GF-D8 (cell line): ENCODE measurements around the gene GXYLT1.
"Not testable (repeated sequence)": the region's sequence is repeated elsewhere in the genome, so short reads cannot be mapped to it uniquely, and the experiment has no call there.

Source experiments
- DNase-seq: peaks from one replicate; lab custom pipeline; 2025; lab: John Stamatoyannopoulos, UW

GXYLT1 gene

DNA sequence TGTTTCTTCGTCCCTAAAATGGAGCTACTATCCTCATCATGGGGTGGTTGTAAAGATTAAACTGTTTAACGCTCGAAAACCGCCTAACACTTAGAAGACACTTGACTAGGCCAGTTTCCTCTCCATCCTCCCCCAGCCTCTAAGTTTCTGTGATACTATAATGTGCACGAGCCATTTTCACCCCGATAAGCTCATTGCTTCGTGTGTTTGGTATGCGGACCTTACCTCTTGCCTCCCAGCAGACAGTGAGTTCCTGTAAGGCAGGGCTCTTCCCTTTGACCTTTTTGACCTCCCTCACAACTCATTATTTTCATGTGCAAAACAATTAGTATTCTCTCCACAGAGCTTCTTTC lies 499 bp upstream of the GXYLT1 start:
- no peak for DNase-seq

- no peak for DNase-seq
These were observed 591 bp downstream of the GXYLT1 start for GRCh38 chr12:42144158-42144407.

DNA sequence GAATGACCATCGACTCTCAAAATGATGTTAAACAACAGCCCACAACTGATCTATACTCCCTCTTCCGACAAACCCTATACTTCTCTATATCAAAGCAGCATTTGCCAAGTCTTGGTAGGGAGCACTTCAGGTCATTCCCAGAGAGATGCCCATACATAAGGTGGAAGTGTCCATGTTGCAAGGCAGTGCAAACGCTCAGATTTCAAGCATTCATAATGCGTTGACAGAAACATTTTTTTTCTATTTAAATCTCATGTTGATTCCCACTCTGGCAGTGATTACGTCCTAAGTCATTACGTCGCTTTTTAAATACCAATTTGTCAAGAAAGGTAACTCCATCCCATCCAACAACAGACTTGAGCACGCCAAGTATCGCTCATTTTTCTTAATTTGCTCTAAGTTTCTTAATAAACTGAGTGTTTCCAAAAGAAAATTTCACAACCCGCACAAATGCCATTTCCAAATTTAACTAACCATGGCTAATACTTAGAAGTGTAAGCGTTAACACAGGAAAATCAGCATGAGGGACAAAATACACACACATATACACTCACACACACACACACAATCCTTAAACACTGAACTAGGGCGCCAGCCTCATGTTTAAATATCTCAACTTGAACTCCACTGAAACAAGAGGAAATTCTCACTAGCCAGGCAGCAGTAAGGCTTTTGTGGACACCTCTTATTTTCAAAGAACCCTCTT lies 1.1 kb downstream of the GXYLT1 start:
- no peak for DNase-seq

- peak; percentile 57 for DNase-seq
These were observed 2.6 kb downstream of the GXYLT1 start for GRCh38 chr12:42141981-42142606.

GRCh38 chr12:42140901-42141300 lies 3.8 kb downstream of the GXYLT1 start:
- DNase-seq = no peak

- no peak for DNase-seq
These were observed 9.3 kb downstream of the GXYLT1 start for GRCh38 chr12:42135259-42135814.

DNA sequence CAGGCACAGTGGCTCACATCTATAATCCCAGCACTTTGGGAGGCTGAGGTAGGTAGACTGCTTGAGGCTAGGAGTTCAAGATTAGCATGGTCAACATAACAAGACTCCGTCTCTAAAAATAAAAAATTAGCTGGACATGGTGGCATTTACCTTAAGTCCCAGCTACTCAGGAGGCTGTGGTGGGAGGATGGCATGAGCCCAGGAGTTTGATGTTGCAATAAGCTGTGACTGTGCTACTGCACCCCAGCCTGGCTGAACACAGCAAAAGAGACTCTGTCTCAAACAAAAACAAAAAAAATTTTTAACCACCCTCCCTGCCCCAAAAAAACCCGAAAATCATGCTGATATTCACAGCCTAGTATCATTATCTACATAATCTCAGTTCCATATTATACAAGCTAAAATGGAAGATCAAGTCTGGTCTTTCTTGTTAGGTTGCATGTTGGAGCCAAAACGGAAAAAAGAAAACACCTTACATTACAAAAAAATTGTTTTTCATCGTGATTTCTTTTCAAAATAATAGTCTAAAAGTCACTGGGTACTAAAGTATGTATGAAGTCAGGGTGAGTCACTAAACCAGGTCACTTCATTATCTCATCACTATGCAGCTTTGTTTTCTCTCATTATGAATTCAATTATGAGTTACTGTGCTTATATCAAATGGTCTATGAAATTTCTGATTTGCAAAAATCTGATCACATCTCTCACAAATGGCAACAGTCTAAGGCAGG lies 13.8 kb downstream of the GXYLT1 start:
- peak; percentile 24 for DNase-seq

DNA sequence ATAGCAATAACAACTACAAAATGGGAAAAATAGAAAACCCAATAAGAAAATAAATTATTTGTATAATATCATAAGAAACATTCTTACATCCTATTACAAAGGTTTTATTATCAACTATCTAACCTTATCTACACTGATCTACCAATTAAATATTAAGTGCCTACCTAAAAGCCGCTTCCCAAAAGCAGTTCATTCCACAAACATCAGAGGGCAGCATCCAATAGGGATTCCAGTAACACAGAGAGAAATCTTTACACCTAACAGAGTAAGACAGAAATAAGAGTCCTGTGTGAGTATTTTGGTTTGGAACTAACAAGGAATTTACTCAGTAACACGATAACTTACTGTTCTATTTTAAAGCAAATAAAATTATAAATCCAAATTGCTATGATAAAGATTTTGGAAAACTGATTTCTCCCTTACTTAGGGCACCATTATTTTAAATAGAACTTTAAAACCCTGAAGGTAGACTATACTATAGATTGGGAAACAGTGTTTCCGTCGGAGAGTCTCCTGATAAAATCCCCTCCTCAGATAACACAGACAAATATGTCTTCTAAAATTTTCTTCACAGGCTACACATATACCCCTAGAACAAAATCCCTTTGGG lies 15.0 kb downstream of the GXYLT1 start:
- peak; percentile 8 for DNase-seq

DNA sequence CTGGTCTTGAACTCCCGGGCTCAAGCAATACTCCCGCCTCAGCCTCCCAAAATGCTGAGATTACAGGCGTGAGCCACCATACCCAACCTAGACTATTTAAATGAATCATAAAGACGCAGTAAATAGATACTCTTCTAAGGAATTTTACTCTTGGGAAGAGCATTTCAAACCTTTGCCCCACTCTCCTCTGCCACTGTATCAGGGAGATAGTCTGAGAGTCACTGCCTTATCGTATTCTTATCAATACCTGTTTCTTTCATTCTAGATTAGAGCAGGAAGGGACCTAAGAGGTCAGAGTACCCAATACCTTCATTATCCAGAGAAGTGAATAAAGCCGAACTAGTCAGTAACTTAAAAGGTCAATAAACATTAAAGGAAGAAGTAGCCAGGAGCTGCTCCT lies 15.8 kb downstream of the GXYLT1 start:
- DNase-seq = no peak

DNA sequence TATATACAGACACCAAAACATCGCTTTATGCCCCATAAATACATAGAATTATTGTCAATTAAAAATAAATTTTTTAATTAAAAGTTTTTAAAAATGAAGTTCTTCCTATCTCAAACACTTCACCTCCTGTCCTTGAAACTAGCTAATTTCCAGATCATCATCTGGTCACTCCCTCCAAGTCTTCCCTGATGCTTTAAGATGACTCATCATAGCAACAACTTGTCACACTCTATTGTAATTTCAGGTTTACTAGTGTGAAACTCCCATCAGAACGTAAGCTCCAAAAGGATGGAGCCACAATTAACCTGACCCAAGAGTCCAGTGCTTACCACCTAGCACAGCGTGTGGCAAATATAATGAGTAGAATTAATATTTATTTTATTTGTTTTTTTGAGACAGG lies 16.3 kb downstream of the GXYLT1 start:
- DNase-seq = no peak

- DNase-seq = no peak
These were observed 17.7 kb downstream of the GXYLT1 start for GRCh38 chr12:42126963-42127362.

- DNase-seq = no peak
These were observed 19.3 kb downstream of the GXYLT1 start for GRCh38 chr12:42125388-42125767.

DNA sequence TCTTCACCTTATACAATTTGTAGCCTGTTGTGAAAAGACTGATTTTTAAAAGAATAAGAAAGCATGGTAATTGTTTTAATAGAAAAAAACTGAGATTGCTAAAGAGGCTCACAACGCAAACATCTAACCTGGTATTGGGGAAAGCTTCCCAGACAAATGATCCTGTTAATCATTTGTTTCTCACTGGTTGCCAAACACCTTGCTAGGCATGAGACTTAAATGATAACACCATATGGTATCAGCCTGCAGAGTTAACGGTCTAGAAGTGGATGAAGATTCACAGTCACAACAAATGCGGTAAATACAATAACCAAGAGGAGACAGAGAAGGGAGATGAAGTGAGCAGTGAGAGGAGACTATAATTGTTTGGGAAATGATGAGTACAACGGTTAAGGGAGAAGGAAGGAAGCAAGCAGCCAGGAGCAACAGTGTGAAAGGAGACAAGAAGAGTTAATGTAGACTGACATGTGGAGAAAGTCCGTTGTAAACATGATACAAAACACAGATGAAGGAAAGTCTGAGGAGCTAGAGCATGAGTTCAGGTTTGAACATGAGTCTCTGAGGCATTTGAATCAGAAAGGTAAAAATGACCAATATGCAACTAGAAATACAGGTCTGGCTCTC lies 19.8 kb downstream of the GXYLT1 start:
- no peak for DNase-seq

GRCh38 chr12:42119085-42119633 lies 25.5 kb downstream of the GXYLT1 start:
- no peak for DNase-seq

DNA sequence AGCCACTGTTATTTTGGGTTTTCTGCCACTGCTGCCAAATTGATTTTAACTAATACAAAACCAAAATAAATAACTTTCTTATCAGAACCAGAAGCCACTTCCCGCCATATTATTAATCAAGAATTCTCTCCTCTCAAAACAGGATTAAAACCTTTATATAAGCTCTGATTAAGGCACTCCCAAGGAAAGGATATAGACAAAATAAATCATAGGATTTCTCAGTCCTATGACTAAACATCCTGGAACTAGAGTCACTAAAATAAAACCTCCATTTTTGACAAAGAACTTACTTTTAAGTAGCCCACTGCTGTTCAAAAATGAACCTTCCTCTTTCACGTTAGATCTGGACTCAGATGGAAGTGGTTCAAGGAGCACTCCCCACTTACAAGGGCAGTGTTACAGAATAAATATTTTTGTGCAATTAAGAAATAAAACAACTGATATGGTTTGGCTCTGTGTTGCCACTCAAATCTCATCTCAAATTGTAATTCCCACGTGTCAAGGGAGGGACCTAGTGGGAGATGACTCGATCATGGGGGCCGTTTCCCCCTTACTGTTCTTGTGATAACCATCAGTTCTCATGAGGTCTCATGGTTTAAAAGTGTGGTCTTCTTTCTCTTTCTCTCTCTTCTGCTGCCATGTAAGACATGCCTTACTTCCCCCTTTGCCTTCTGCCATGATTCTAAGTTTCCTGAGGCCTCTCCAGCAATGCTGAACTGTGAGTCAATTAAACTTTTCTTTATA lies 26.4 kb downstream of the GXYLT1 start:
- no peak for DNase-seq

DNA sequence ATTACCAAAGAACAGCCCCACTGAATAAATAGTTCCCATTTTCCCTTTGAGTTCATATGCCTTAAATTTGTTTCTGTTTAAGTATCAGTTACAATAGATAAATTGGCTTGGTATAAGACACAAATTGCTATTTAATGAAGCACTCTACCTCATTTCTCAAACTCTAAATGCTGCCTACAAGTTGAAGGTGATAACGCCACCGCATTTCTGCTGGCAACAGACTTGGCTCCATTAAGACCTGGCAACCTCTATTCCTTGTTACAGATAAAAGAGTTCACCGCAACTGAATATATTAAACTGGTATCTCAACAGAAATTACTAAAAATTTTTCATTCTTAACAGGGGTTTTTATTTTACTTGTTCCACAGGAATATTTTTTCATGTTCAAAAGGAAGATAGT lies 35.6 kb downstream of the GXYLT1 start:
- no peak for DNase-seq

- DNase-seq = not testable (repeated sequence)
These were observed 37.9 kb downstream of the GXYLT1 start for GRCh38 chr12:42106791-42107190.

GRCh38 chr12:42104784-42105183 lies 39.9 kb downstream of the GXYLT1 start:
- no peak for DNase-seq

GRCh38 chr12:42104087-42104486 lies 40.6 kb downstream of the GXYLT1 start:
- no peak for DNase-seq

GRCh38 chr12:42103155-42103554 lies 41.5 kb downstream of the GXYLT1 start:
- DNase-seq = no peak

DNA sequence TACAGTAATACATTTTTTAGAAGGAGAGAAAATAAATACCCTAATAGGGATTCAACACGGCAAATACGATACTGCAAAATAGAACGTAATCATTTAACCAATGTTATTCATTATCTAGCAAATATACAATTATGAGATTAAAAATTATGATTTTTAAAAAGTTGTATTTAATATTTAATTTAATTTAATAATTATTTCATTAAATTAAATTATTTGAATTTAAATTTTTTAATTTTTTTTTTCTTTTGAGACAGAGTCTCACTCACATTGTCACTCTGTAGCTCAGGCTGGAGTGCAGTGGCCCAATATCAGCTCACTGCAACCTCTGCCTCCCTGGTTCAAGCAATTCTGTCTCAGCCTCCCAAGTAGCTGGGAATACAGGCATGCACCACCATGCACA lies 42.0 kb downstream of the GXYLT1 start:
- DNase-seq = no peak
